AG09319 (cell line): Measurements from ENCODE around the gene AFAP1L2.

ENCODE experiments used
- DNase-seq: peaks from one replicate; pipeline ENCODE4 v3.0.0-alpha.2; 2010; ENCODE audit warnings: low read depth; ENCODE audit errors: extremely low read depth
- TF ChIP-seq, protein P1 (sequence below): IDR thresholded peaks from 2 replicates; pipeline ENCODE4 v1.5.1; 2011; ENCODE audit warnings: low read depth, mild to moderate bottlenecking, inconsistent platforms, low read length, moderate library complexity

Gene AFAP1L2

DNA sequence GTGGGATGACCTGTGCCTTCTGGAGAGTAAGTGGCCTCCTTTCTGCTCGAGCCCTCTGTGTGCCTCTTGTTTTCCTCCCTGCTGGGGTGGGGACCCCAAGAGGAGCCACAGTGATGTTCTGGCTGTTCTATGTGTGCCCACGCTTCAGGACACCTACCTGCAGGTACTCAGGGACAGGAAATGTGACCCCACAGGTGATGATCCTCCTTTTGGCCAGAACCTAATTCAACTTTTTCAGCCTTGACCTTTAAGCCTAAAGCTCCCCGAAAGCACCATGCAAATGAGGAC lies 95.0 kb downstream of the AFAP1L2 start:
- TF ChIP-seq, protein P1, sequence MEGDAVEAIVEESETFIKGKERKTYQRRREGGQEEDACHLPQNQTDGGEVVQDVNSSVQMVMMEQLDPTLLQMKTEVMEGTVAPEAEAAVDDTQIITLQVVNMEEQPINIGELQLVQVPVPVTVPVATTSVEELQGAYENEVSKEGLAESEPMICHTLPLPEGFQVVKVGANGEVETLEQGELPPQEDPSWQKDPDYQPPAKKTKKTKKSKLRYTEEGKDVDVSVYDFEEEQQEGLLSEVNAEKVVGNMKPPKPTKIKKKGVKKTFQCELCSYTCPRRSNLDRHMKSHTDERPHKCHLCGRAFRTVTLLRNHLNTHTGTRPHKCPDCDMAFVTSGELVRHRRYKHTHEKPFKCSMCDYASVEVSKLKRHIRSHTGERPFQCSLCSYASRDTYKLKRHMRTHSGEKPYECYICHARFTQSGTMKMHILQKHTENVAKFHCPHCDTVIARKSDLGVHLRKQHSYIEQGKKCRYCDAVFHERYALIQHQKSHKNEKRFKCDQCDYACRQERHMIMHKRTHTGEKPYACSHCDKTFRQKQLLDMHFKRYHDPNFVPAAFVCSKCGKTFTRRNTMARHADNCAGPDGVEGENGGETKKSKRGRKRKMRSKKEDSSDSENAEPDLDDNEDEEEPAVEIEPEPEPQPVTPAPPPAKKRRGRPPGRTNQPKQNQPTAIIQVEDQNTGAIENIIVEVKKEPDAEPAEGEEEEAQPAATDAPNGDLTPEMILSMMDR, result no peak
- no peak for DNase-seq

DNA sequence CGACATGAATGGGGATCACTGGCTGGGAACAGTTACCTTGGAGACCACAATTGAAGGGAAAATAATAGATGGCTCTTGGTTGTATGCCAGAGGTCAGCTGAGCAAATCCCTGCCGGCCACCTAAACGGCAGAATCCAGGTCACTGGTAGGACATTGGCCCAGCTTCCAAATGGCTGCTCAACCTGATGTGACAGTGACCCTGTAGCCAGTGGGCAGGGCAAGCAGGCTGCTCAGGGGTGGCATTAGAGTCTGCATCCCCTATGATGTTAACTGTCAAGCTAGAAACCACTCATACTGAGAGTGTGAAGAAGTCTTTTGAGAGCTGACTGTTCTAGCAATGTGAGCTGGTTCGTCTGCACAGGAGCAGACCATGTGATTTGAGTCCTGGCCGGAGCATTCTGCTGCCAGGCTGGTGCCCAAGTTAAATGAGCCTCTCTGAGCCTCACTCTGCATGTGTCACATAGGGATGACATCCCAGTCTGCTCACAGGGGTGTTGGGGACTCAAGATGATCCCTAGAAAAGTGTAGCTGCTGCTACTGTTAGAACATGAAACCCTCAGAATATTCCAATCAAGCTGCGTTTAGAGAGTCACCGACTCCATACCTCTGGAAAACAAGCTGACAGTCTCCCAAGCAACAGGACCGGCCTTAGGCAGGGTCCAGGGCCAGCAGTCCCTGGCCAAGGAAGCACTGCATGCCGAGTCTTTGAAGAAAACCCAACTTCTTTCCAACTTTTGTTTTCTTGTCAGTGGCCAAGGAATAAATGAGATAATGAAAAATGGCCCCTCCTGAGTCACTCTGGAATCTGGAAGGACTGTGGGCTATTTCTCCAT lies 95.6 kb downstream of the AFAP1L2 start:
- TF ChIP-seq, protein P1, result no peak
- DNase-seq, result no peak

DNA sequence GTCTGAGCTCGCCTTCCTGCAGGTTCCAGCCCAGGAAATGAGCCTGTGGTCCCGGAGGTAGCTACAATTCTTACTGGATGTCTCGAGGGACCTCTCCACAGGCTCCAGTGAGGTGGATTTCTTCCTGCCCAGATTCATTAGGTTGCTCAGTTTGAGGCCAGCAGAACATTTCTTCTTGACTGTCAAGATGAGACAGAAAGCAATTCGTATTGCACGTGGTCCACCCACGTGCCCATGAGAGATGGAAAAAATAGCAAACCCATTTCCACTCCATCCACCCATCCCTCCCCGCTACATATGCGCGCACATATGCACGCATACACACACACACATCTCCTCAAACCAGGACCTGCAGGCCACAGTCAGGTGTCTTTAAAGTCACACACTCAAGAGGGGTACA lies 96.6 kb downstream of the AFAP1L2 start:
- TF ChIP-seq, protein P1, result no peak

DNA sequence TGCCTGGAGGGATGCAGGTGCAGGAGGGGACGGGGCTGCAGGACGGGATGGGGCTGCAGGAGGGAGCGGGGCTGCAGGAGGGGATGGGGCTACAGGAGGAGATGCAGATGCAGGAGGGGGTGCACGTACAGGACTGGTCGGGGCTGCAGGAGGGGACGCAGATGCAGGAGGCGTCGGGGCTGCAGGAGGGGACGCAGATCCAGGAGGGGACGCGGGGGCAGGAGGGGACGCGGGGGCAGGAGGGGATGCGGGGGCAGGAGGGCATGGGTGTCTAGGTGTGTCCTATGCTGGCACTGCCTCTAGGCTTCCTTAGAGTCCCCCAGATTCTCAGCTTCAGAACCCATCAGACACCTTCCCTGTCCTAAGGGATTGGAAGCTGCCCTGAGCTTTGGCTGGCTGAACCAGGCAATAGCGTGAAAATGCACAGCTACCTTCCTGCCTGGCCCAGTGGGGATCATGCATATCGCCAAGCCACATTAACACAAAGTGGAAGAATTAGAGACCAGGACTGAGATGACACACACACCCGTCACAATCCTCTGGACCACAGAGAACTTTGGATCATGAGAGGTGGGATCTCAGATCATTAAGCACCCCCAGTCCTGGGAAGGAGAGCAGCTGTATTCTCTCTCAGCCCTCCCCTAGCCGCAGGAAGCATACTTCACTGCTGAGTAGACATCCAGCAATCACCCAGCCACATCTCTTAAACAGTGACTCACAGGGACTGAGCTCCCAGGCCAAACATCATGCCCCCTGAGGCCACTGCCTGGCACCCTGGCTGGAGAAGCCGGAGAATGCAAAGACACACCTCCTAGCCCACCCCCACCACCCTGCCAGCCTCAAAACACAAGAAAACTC lies 98.0 kb downstream of the AFAP1L2 start:
- TF ChIP-seq, protein P1, result no peak
- DNase-seq, result peak; percentile 34

More for the DNA sequence above, 96.6 kb downstream of the AFAP1L2 start:
- DNase-seq, result no peak

DNA sequence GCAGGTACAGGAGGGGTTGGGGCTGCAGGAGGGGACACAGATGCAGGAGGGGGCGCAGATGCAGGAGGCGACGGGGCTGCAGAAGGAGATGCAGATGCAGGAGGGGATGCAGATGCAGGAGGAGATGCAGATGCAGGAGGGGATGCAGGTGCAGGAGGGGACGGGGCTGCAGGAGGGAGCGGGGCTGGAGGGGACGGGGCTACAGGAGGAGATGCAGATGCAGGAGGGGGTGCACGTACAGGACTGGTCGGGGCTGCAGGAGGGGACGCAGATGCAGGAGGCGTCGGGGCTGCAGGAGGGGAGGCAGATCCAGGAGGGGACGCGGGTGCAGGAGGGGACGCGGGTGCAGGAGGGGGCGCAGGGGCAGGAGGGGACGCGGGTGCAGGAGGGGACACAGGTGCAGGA lies 98.8 kb downstream of the AFAP1L2 start:
- DNase-seq, result no peak
- TF ChIP-seq, protein P1, result no peak

DNA sequence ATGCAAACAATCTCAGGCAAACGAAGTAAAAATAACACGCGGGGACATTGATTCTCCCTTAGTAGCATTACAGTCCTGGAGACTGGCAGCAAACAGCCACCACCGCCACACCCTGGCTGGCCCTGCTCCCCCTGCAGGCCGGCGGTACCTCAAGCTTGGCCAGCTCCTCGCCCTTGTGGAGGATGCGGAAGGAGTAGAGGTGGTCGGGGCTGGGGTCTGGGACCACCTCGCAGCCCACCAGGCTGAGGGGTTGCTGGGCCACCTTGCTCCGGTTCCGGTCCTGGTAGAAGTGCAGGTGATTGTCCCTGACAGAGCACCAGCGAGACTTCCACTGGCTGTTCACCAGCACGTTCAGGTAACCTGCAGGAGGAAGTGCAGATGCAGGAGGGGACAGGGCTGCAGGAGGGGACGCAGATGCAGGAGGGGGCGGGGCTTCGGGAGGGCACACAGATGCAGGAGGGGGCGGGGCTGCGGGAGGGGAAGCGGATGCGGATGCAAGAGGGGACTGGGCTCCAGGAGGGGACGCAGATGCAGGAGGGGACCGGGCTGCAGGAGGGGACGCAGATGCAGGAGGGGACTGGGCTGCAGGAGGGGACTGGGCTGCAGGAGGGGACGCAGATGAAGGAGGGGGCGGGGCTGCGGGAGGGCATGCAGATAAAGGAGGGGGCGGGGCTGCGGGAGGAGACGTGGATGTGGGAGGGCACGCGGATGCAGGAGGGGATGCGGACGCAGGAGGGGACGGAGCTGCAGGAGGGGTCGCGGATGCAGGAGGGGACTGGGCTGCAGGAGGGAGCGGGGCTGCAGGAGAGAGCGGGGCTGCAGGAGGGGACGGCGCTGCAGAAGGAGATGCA lies 99.5 kb downstream of the AFAP1L2 start:
- no peak for DNase-seq
- TF ChIP-seq, protein P1, result peak; percentile 61
